ENCODE results near the gene SLX4IP. TPM values are rescaled to one million over a fixed set of nuclear protein-coding genes. Genes with fewer than 3 reads are reported as not detected.
"Not testable (repeated sequence)": the region's sequence is repeated elsewhere in the genome, so short reads cannot be mapped to it uniquely, and the experiment has no call there.

Gene SLX4IP
- total RNA-seq, 8 experiments from 2014 or later = 5.9 to 13.2 (median 7.3) TPM

DNA sequence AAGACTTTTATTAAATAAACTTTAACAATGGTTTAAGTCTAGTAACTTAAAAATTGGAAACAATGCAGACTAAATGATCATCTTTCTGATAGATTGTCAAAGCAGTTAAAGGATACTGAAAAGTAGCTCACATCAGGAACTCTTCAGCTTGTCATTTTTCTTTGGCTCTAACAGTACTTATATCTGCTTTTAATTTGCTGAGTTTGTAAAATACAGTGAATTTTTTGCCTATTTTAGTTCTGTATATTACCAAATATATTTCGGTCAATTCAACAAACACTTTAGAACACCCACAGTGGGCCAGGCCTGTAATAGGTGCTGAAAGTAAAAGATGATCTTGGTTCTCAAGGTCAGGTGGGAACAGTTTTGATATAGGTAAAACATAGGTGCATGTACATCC, 23.4 kb upstream of the SLX4IP start:
- 30 to 100% (median 100%) methylated on average over 1 of the region's 1 CpG; no CpG with 5 or more reads in 1 of the 10 experiments for WGBS, 10 experiments
- no peak for ATAC-seq (replicated peaks in 6 of 8)
- H3K4me3 ChIP-seq = no peak overlapping the region
- in situ Hi-C loops (cut with MboI; ENCODE audit: low pct_unique_long_range_greater_than_20kb in 2 of 9, low sequenced_read_pairs in 9 of 9, unreplicated experiment in 9 of 9) = loop anchor here in 2 of 9 experiments (25.0 kb wide), 1 partner anchor 424 kb away; no protein-coding TSS in a partner anchor
- peaks cover 3 to 7% of the 10 kb centered on the region in 2 donors for H3K4me1 ChIP-seq (replicated peaks in 1 of 2)
- no peak overlapping the region for H3K27ac ChIP-seq

DNA sequence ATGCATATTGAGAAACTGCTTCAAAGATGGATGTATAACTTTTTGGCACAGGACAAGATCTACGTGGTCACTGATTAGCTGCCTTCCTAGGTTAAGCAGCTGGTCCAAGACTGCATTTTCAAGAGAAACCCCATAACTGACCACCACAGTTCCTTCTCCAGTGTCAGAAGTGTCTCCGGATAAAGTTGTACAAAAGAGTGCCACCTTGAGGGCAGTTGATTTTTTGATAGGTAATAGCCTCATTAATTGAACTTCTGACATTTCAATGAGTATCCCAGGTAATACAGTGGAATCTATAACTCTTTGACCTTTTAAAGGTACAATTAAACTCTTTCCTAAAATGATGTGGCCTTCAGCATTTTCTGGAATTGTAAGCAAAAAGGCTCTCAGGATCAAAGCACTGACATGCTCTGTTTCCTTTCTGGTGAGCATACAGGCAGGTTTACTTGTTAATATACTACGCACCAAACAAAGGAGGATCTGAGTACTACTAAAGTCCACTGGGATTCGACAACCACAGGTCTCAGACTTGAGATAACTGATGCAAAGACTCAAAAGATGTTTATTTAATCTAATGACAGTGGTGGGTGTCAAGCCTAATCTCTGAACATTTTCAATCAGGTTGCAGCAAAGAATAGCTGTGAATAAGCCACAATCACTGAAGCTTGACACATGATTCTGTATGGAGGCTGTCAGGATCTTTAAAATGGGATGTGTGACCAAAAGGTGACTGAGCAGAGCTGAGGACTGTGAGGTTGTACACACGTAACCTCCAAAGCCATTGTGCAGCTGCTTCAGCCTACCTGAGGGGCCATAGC, 22.3 kb upstream of the SLX4IP start:
- peaks cover 3 to 7% of the 10 kb centered on the region in 2 donors for H3K4me1 ChIP-seq (replicated peaks in 1 of 2)
- in situ Hi-C loops (cut with MboI; ENCODE audit: low pct_unique_long_range_greater_than_20kb in 2 of 9, low sequenced_read_pairs in 9 of 9, unreplicated experiment in 9 of 9) = loop anchor here in 2 of 9 experiments (25.0 kb wide), 1 partner anchor 425 kb away; no protein-coding TSS in a partner anchor
- H3K27ac ChIP-seq = no peak overlapping the region
- no peak for ATAC-seq (replicated peaks in 6 of 8)
- WGBS, 10 experiments = 70 to 98% (median 84%) methylated on average over 1 to 4 of the region's 5 CpGs
- H3K4me3 ChIP-seq = no peak overlapping the region

- Histone ChIP-seq H3K4me1 (replicated peaks in 1 of 2) (peaks cover 3 to 7% of the 10 kb centered on the region in 2 donors), H3K27ac (no peak overlapping the region), H3K4me3 (no peak overlapping the region)
- in situ Hi-C loops (cut with MboI; ENCODE audit: low pct_unique_long_range_greater_than_20kb in 2 of 9, low sequenced_read_pairs in 9 of 9, unreplicated experiment in 9 of 9) = loop anchor here in 2 of 9 experiments (25.0 kb wide), 1 partner anchor 428 kb away; no protein-coding TSS in a partner anchor
- WGBS, 10 experiments = 0 to 83% (median 47%) methylated on average over 1 to 3 of the region's 3 CpGs; no CpG with 5 or more reads in 1 of the 10 experiments
- ATAC-seq (replicated peaks in 6 of 8) = peak in 3 of 8 experiments; percentile 85 to 94 (median 92)
These were observed 20.0 kb upstream of the SLX4IP start for GRCh38 chr20:10415013-10415650.

DNA sequence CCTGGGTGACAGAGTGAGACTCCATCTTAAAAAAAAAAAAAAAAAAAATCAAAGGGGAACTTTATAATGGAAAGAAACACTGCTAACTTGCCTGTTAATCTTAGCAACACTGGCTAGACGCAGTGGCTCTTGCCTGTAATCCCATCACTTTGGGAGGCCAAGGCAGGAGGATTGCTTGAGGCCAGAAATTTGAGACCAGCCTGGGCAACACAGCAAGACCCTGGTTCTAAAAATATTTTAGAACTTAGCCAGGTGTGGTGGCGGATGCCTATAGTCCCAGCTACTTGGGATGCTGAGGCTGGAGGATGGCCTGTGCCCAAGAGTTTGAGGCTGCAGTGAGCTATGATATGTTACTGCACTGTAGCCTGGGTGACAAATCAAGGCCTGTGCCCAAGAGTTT, 17.9 kb upstream of the SLX4IP start:
- not testable (repeated sequence) for H3K27ac ChIP-seq; H3K4me1 ChIP-seq (replicated peaks in 1 of 2); H3K4me3 ChIP-seq; ATAC-seq (replicated peaks in 6 of 8)
- in situ Hi-C loops (cut with MboI; ENCODE audit: low pct_unique_long_range_greater_than_20kb in 2 of 9, low sequenced_read_pairs in 9 of 9, unreplicated experiment in 9 of 9) = loop anchor here in 2 of 9 experiments (25.0 kb wide), 1 partner anchor 430 kb away; no protein-coding TSS in a partner anchor
- 83 to 100% (median 100%) methylated on average over 1 to 2 of the region's 2 CpGs; no CpG with 5 or more reads in 7 of the 10 experiments for WGBS, 10 experiments

DNA sequence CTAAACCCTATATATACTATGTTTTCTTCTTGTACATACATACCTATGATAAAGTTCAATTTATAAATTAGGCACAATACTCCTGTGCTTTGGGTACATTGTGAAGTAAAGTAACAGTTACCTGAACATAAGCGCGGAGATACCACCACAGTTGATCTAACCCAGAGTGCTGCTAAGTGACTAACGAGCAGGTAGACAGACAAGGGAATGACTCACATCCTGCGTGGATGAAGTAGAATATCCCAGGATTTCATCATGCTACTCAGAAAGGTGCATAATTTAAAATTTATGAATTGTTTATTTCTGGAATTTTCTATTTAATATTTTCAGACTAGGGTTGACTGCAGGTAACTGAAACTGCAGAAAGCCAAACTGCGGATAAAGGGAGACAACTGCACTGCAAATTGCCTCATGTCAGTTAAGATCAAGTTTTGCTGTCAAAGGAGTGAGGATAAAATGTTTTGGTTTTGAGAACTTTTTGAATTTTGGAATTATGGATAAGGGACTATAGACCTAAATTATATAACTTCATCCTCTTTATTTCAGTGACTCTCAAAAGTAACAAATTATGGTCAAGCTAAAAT, 15.5 kb upstream of the SLX4IP start:
- in situ Hi-C loops (cut with MboI; ENCODE audit: low pct_unique_long_range_greater_than_20kb in 2 of 9, low sequenced_read_pairs in 9 of 9, unreplicated experiment in 9 of 9) = loop anchor here in 2 of 9 experiments (25.0 kb wide), 1 partner anchor 432 kb away; no protein-coding TSS in a partner anchor

DNA sequence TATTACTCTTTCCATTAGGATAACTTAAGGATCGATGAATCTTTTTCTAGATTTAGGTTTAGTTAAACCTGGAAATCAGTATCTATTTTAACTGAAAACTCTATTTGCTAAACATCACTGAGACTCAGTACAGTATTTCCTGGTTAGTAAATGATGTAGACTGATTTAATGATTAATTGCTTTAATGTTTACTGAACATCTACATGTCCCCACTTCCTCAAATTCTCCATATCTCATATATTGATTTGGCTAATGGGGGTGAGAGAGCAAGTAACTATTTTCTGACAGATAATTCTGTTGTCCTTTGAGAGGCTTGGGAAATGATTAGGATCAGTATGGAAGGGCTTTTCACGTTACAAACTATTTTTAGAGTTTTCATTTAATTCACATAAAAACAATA, 11.4 kb upstream of the SLX4IP start:
- in situ Hi-C loops (cut with MboI; ENCODE audit: low pct_unique_long_range_greater_than_20kb in 2 of 9, low sequenced_read_pairs in 9 of 9, unreplicated experiment in 9 of 9) = loop anchor here in 2 of 9 experiments (25.0 kb wide), 1 partner anchor 436 kb away; no protein-coding TSS in a partner anchor
- Histone ChIP-seq H3K4me1 (replicated peaks in 1 of 2) (no peaks in the 10 kb centered on the region), H3K27ac (no peak overlapping the region), H3K4me3 (no peak overlapping the region)
- ATAC-seq (replicated peaks in 6 of 8) = no peak
- WGBS, 10 experiments = 63 to 100% (median 93%) methylated on average over 1 to 2 of the region's 2 CpGs; no CpG with 5 or more reads in 1 of the 10 experiments

More for the DNA sequence above, 15.5 kb upstream of the SLX4IP start:
- H3K27ac ChIP-seq = no peak overlapping the region
- ATAC-seq (replicated peaks in 6 of 8) = peak in 3 of 8 experiments; percentile 53 to 72 (median 70)
- H3K4me1 ChIP-seq (replicated peaks in 1 of 2) = peaks cover 3 to 7% of the 10 kb centered on the region in 2 donors
- H3K4me3 ChIP-seq = peak overlapping the region in 1 of 5 donors; percentile 21
- WGBS, 10 experiments = 85 to 100% (median 94%) methylated on average over 2 to 5 of the region's 5 CpGs; no CpG with 5 or more reads in 1 of the 10 experiments

- ATAC-seq (replicated peaks in 6 of 8) = peak in 3 of 8 experiments; percentile 45 to 64 (median 53)
- Histone ChIP-seq H3K27ac (no peak overlapping the region), H3K4me3 (no peak overlapping the region), H3K4me1 (replicated peaks in 1 of 2) (no peaks in the 10 kb centered on the region)
- in situ Hi-C loops (cut with MboI; ENCODE audit: low pct_unique_long_range_greater_than_20kb in 2 of 9, low sequenced_read_pairs in 9 of 9, unreplicated experiment in 9 of 9) = loop anchor here in 2 of 9 experiments (25.0 kb wide), 3 partner anchors 440 to 1015 kb away; no protein-coding TSS in a partner anchor
- 0 to 75% (median 44%) methylated on average over 1 to 3 of the region's 3 CpGs for WGBS, 10 experiments
These were observed 7.9 kb upstream of the SLX4IP start for GRCh38 chr20:10427060-10427692.

- peaks cover 2 to 3% of the 10 kb centered on the region in 2 donors for H3K4me1 ChIP-seq (replicated peaks in 1 of 2)
- in situ Hi-C loops (cut with MboI; ENCODE audit: low pct_unique_long_range_greater_than_20kb in 2 of 9, low sequenced_read_pairs in 9 of 9, unreplicated experiment in 9 of 9) = loop anchor here in 2 of 9 experiments (25.0 kb wide), 3 partner anchors 441 to 1016 kb away; no protein-coding TSS in a partner anchor
- ATAC-seq (replicated peaks in 6 of 8) = no peak
- no peak overlapping the region for H3K27ac ChIP-seq
- no peak overlapping the region for H3K4me3 ChIP-seq
These were observed 7.1 kb upstream of the SLX4IP start for GRCh38 chr20:10428008-10428407.

- in situ Hi-C loops (cut with MboI; ENCODE audit: low pct_unique_long_range_greater_than_20kb in 2 of 9, low sequenced_read_pairs in 9 of 9, unreplicated experiment in 9 of 9) = loop anchor here in 2 of 9 experiments (25.0 kb wide), 3 partner anchors 442 to 1017 kb away; no protein-coding TSS in a partner anchor
- H3K4me1 ChIP-seq (replicated peaks in 1 of 2) = peaks cover 4 to 5% of the 10 kb centered on the region in 2 donors
- WGBS, 10 experiments = 63 to 100% (median 90%) methylated on average over 1 to 5 of the region's 5 CpGs; no CpG with 5 or more reads in 1 of the 10 experiments
- no peak overlapping the region for H3K27ac ChIP-seq
- no peak for ATAC-seq (replicated peaks in 6 of 8)
- H3K4me3 ChIP-seq = no peak overlapping the region
These were observed 5.6 kb upstream of the SLX4IP start for GRCh38 chr20:10429443-10429981.

DNA sequence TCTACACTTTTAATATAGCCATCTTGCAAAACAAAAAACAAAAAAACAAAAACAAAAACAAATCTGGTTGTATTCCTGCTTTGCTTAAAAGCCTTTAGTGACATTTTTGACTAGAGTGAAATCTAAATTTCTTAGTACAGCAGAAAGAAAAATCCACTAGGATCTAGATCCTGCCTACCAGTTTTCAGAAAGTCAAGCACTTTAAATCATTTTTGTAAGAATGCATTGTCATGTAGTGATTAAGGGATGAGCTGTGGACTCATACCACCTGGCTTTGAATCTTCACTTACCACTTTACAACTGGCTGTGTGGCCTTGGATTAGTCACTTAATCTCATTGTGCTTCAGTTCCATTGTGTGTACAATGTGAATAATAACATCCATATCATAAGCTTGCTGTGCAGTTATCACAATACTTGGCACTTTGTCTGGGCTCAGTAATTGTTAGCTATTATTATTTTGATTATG, 5.1 kb upstream of the SLX4IP start:
- H3K4me1 ChIP-seq (replicated peaks in 1 of 2) = peaks cover 4 to 5% of the 10 kb centered on the region in 2 donors
- in situ Hi-C loops (cut with MboI; ENCODE audit: low pct_unique_long_range_greater_than_20kb in 2 of 9, low sequenced_read_pairs in 9 of 9, unreplicated experiment in 9 of 9) = loop anchor here in 3 of 9 experiments (10.0 to 25.0 kb wide), 4 partner anchors 443 to 1018 kb away; no protein-coding TSS in a partner anchor
- no peak overlapping the region for H3K27ac ChIP-seq
- no peak for ATAC-seq (replicated peaks in 6 of 8)
- H3K4me3 ChIP-seq = no peak overlapping the region

DNA sequence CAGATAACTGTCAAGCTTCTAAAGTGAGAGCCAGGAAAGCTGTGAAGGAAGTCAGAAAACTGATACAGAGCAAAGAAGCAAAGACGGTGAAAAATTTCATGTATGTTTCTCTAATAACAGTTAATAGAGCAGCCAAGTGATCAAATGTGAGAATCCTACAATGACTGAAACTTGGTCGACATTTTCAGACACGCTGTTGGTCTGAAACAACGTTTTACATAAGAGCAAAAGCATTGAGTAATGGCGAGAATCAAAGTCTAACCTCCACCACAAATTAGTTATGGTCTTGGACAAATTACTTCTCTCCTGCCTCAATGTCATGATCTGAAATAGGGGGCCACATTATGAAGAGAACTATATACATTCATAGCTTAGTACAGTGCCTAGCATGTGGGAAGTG, 4.4 kb upstream of the SLX4IP start:
- Histone ChIP-seq H3K27ac (no peak overlapping the region), H3K4me1 (replicated peaks in 1 of 2) (peaks cover 5% of the 10 kb centered on the region in 2 donors), H3K4me3 (no peak overlapping the region)
- in situ Hi-C loops (cut with MboI; ENCODE audit: low pct_unique_long_range_greater_than_20kb in 2 of 9, low sequenced_read_pairs in 9 of 9, unreplicated experiment in 9 of 9) = loop anchor here in 3 of 9 experiments (10.0 to 25.0 kb wide), 4 partner anchors 443 to 1018 kb away; no protein-coding TSS in a partner anchor
- no peak for ATAC-seq (replicated peaks in 6 of 8)
- 80 to 100% (median 93%) methylated on average over 1 to 5 of the region's 5 CpGs; no CpG with 5 or more reads in 2 of the 10 experiments for WGBS, 10 experiments
